Lung (tissue), 12 donors: ENCODE results near the gene CSMD2. TPM values are rescaled to one million over a fixed set of nuclear protein-coding genes. Genes with fewer than 3 reads are reported as not detected.

ENCODE experiments used
- ATAC-seq: fragments of 200-7000 bp; cut with Tn5 transposase; one replicate; pipeline ENCODE4 v1.9.1; 2020; ENCODE audit warnings: moderate number of reproducible peaks; ENCODE audit not compliant: insufficient read depth, low FRiP score
- DNase-seq, 3 donors: peaks; one replicate each; pipeline ENCODE4 v3.0.0-alpha.2; 2013 to 2017
- H3K27ac ChIP-seq, 2 donors: one replicate each; pipeline ENCODE4 v1.5.1; 2013; ENCODE audit warnings: mild to moderate bottlenecking in 2 of 2, moderate library complexity in 2 of 2, control low read depth in 1 of 2, inconsistent platforms in 1 of 2, low read depth in 1 of 2, low read length in 1 of 2
- H3K27me3 ChIP-seq, 3 donors: one replicate each; pipeline ENCODE4 v1.5.1; 2013; ENCODE audit warnings: low read length in 2 of 3; ENCODE audit not compliant: control insufficient read depth in 3 of 3, insufficient read depth in 3 of 3
- H3K36me3 ChIP-seq, 4 donors: one replicate each; pipeline ENCODE4 v1.5.1; 2013; ENCODE audit warnings: low read length in 4 of 4, mild to moderate bottlenecking in 1 of 4, moderate library complexity in 1 of 4; ENCODE audit not compliant: control insufficient read depth in 4 of 4, insufficient read depth in 4 of 4
- H3K4me1 ChIP-seq, 5 donors: one replicate each; pipeline ENCODE4 v1.5.1; 2013; ENCODE audit warnings: low read length in 5 of 5, mild to moderate bottlenecking in 2 of 5, moderate library complexity in 1 of 5; ENCODE audit not compliant: control insufficient read depth in 5 of 5, insufficient read depth in 5 of 5
- H3K4me3 ChIP-seq: one replicate; pipeline ENCODE4 v1.5.1; 2013; ENCODE audit warnings: mild to moderate bottlenecking, control low read depth, moderate library complexity
- H3K9ac ChIP-seq, 2 donors: one replicate each; pipeline ENCODE4 v1.5.1; 2013; ENCODE audit warnings: low read length in 2 of 2, control low read depth in 1 of 2; ENCODE audit not compliant: insufficient read depth in 1 of 2
- H3K9me3 ChIP-seq, 4 donors: one replicate each; pipeline ENCODE4 v1.5.1; 2013; ENCODE audit warnings: low read length in 3 of 4, mild to moderate bottlenecking in 1 of 4, moderate library complexity in 1 of 4; ENCODE audit not compliant: control insufficient read depth in 4 of 4, insufficient read depth in 3 of 4
- CTCF ChIP-seq: IDR thresholded peaks from 2 replicates; pipeline ENCODE4 v1.5.1; 2012; ENCODE audit warnings: mild to moderate bottlenecking; ENCODE audit errors: control extremely low read depth, extremely low read depth
- WGBS, 2 donors: extraction: QIAGEN DNeasy Blood & Tissue Kit; methylation state at CpG; one replicate each; pipeline ENCODE4 v1.1.7; 2013; 5-methylcytosine and 5-hydroxymethylcytosine counted together
- polyA plus RNA-seq, 2 donors: library from polyadenylated mRNA; stranded (reverse); fragments of 200-250 nt; gene quantifications; one replicate each; pipeline ENCODE4 v1.2.1, GENCODE V29; 2013
- total RNA-seq, 2 donors: library from RNA; depleted of rRNA in 1 of 2; stranded (reverse); fragments of >200 nt in 1 of 2; gene quantifications; one replicate each; pipeline ENCODE4 v1.2.1, GENCODE V29; 2014 to 2021
- donor health status: control.
- donor health status: control.
- donor health status: Bipolar disorder and iron deficiency.
- donor health status: healthy.
- donor health status: DM: yes; HTN: yes; CAD: no.

The CSMD2 gene
- total and polyA plus RNA-seq, 4 donors = 0.11 to 1.2 (median 0.39) TPM

- H3K4me3 ChIP-seq = no peak overlapping the region
- 13 to 16% methylated on average over 10 to 11 of the region's 11 CpGs for WGBS, 2 donors
- DNase-seq = peak in 2 of 3 donors; percentile 1 to 2
- H3K9me3 ChIP-seq = no peaks in the 10 kb centered on the region
- H3K27me3 ChIP-seq = peaks cover 0 to 4% (median 0%) of the 10 kb centered on the region in 3 donors
- no peak overlapping the region for H3K9ac ChIP-seq
- no peak overlapping the region for H3K27ac ChIP-seq
- H3K4me1 ChIP-seq = peaks cover 0 to 8% (median 0%) of the 10 kb centered on the region in 5 donors
- no peaks in the 10 kb centered on the region for H3K36me3 ChIP-seq
- ATAC-seq = no peak
- TF ChIP-seq CTCF = no peak
Observed at GRCh38 chr1:34057347-34058130, 107.5 kb downstream of the CSMD2 start.

- no peak for ATAC-seq
- Histone ChIP-seq H3K9ac (no peak overlapping the region), H3K9me3 (no peaks in the 10 kb centered on the region), H3K4me1 (peaks cover 0 to 6% (median 0%) of the 10 kb centered on the region in 5 donors), H3K27ac (no peak overlapping the region), H3K36me3 (no peaks in the 10 kb centered on the region), H3K4me3 (no peak overlapping the region), H3K27me3 (peaks cover 0 to 4% (median 0%) of the 10 kb centered on the region in 3 donors)
- no peak for DNase-seq
- WGBS, 2 donors = 90 to 93% methylated on average over 5 of the region's 5 CpGs
- no peak for TF ChIP-seq CTCF
Observed at GRCh38 chr1:34055818-34056217, 109.2 kb downstream of the CSMD2 start.

- no peak for DNase-seq
- peaks cover 0 to 6% (median 0%) of the 10 kb centered on the region in 5 donors for H3K4me1 ChIP-seq
- WGBS, 2 donors = 31 to 37% methylated on average over 1 of the region's 1 CpG
- no peaks in the 10 kb centered on the region for H3K36me3 ChIP-seq
- H3K9me3 ChIP-seq = peaks cover 0 to 6% (median 0%) of the 10 kb centered on the region in 4 donors
- no peak overlapping the region for H3K27ac ChIP-seq
- no peak overlapping the region for H3K9ac ChIP-seq
- no peak overlapping the region for H3K4me3 ChIP-seq
- peaks cover 0 to 5% (median 4%) of the 10 kb centered on the region in 3 donors for H3K27me3 ChIP-seq
- ATAC-seq = no peak
- no peak for TF ChIP-seq CTCF
Observed at GRCh38 chr1:34054920-34055319, 110.1 kb downstream of the CSMD2 start.
